Cardiac fibroblast (primary cell): ENCODE results near the gene AHSP.
A peak's percentile ranks its signal among the peaks of the same experiment; 100 is the strongest.

Experiments
- DNase-seq, 2 donors: peaks; one replicate each; pipeline versions ENCODE4 v3.0.0 to v3.0.0-alpha.2; 2010; ENCODE audit warnings: low read depth in 2 of 2
- H3K4me3 ChIP-seq, 2 donors: replicated peaks in 1 of 2; 1 replicate in 1 of 2; 2 replicates in 1 of 2; pipeline ENCODE4 v1.5.1; 2011; ENCODE audit warnings: low read depth in 2 of 2, low read length in 2 of 2, mild to moderate bottlenecking in 2 of 2, moderate library complexity in 1 of 2
- TF ChIP-seq, protein P1 (sequence below): IDR thresholded peaks from one replicate; pipeline ENCODE4 v1.5.1; 2011; ENCODE audit warnings: low read depth, mild to moderate bottlenecking, low read length, inconsistent platforms

AHSP gene

DNA sequence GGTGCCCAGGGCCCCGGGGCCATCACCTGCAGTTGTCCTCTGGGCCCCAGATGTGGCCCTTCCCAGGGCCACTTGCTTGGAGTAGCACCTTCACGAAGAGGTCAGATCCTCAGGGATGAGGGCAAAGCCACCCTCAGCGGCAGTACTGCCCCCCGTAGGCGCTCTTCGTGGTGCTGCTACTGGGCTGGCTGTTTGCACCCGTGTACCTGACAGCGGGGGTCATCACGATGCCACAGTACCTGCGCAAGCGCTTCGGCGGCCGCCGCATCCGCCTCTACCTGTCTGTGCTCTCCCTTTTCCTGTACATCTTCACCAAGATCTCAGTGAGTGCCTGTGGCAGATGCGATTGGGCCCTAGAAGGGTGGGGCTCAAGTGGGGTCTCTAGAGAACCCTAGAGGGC lies 42.1 kb upstream of the AHSP start:
- no peak overlapping the region for H3K4me3 ChIP-seq
- no peak for DNase-seq
- TF ChIP-seq, protein P1, sequence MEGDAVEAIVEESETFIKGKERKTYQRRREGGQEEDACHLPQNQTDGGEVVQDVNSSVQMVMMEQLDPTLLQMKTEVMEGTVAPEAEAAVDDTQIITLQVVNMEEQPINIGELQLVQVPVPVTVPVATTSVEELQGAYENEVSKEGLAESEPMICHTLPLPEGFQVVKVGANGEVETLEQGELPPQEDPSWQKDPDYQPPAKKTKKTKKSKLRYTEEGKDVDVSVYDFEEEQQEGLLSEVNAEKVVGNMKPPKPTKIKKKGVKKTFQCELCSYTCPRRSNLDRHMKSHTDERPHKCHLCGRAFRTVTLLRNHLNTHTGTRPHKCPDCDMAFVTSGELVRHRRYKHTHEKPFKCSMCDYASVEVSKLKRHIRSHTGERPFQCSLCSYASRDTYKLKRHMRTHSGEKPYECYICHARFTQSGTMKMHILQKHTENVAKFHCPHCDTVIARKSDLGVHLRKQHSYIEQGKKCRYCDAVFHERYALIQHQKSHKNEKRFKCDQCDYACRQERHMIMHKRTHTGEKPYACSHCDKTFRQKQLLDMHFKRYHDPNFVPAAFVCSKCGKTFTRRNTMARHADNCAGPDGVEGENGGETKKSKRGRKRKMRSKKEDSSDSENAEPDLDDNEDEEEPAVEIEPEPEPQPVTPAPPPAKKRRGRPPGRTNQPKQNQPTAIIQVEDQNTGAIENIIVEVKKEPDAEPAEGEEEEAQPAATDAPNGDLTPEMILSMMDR, result no peak

- no peak for DNase-seq
- H3K4me3 ChIP-seq, result no peak overlapping the region
- TF ChIP-seq, protein P1, result no peak
Measured at GRCh38 chr16:31486045-31486444, 41.7 kb upstream of the AHSP start.

DNA sequence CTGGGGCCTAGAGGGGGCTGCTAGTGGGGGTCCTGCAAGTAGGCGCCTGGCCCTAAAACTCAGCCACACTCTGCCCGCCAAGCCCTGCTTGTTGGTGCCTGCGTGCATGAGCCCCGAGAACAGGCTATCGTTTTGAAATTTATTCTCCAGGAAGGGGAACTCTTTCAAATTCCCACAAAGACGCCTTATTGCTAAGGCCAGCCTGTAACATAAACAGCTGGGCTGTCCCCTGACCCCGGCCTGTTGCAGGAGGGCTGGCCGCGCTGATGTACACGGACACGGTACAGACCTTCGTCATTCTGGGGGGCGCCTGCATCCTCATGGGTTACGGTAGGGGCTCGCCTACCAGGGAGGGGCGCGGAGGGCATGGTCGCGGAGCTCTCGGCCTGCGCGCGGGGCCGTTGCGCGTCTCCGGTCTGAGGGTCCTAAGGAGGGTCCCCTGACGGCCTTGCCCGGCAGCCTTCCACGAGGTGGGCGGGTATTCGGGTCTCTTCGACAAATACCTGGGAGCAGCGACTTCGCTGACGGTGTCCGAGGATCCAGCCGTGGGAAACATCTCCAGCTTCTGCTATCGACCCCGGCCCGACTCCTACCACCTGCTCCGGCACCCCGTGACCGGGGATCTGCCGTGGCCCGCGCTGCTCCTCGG lies 40.5 kb upstream of the AHSP start:
- no peak for DNase-seq
- TF ChIP-seq, protein P1, result no peak
- H3K4me3 ChIP-seq, result peak overlapping the region; percentile 50 to 54

GRCh38 chr16:31487720-31488467 lies 39.8 kb upstream of the AHSP start:
- peak overlapping the region; percentile 50 to 54 for H3K4me3 ChIP-seq
- DNase-seq, result peak in 1 of 2 donors; percentile 30
- TF ChIP-seq, protein P1, result no peak

DNA sequence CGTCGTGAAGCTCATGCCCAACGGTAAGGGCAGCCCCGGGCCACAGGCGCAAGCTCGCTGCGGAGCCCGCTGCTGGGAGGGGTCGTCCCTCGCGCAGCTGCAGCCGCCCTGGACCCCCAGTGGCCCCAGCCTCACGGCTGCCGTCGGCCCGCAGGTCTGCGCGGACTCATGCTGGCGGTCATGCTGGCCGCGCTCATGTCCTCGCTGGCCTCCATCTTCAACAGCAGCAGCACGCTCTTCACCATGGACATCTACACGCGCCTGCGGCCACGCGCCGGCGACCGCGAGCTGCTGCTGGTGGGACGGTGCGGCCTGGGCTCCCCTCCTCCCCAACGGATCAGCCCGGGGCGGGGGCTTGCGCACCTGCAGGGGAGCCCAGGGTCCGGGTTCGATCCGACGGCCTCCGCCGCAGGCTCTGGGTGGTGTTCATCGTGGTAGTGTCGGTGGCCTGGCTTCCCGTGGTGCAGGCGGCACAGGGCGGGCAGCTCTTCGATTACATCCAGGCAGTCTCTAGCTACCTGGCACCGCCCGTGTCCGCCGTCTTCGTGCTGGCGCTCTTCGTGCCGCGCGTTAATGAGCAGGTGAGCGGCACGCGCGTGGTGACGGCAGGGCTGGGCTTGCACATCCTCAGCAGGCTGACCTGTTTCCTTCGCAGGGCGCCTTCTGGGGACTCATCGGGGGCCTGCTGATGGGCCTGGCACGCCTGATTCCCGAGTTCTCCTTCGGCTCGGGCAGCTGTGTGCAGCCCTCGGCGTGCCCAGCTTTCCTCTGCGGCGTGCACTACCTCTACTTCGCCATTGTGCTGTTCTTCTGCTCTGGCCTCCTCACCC lies 39.0 kb upstream of the AHSP start:
- H3K4me3 ChIP-seq, result peak overlapping the region; percentile 50 to 54

DNA sequence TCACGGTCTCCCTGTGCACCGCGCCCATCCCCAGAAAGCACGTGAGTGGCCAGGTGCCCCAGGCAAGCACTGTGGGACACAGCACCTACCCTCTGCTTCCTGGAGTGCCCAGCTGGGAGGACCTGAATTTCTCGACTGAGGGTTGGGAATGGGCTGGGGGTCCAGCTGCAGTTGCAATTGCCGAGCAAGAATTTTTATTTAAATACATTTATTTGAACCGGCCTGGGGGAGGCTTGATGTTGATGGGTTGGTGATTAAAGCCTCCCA lies 38.5 kb upstream of the AHSP start:
- no peak overlapping the region for H3K4me3 ChIP-seq
- no peak for DNase-seq
- TF ChIP-seq, protein P1, result no peak

More for the DNA sequence above, 39.0 kb upstream of the AHSP start:
- TF ChIP-seq, protein P1, result no peak
- DNase-seq, result peak in 1 of 2 donors; percentile 25
